Breast epithelium (tissue), 4 donors: Measurements from ENCODE around the gene GBA2. TPM values are rescaled to one million over a fixed set of nuclear protein-coding genes. Genes with fewer than 3 reads are reported as not detected.

Experiments
- DNase-seq, 2 donors: peaks; one replicate each; pipeline ENCODE4 v3.0.0-alpha.2; 2019; ENCODE audit warnings: low spot score in 2 of 2
- H3K27ac ChIP-seq, 2 donors: fragments of 200-600 bp; sonication (generic) in 1 of 2; one replicate each; pipeline ENCODE4 v1.5.1; 2016 to 2019; ENCODE audit warnings: mild to moderate bottlenecking in 1 of 2
- H3K27me3 ChIP-seq, 2 donors: fragments of 200-600 bp; sonication (generic) in 1 of 2; one replicate each; pipeline versions ENCODE4 v1.5.1 to v1.6.0; 2017 to 2019; ENCODE audit warnings: control low read depth in 1 of 2, mild to moderate bottlenecking in 1 of 2
- H3K36me3 ChIP-seq: fragments of 200-600 bp; one replicate; pipeline ENCODE4 v1.5.1; 2019
- H3K4me1 ChIP-seq, 2 donors: fragments of 200-600 bp; sonication (generic); one replicate each; pipeline ENCODE4 v1.5.1; 2016 to 2019; ENCODE audit warnings: control low read depth in 1 of 2
- H3K4me3 ChIP-seq, 3 donors: fragments of 200-600 bp; sonication (generic); 1 replicate in 2 of 3; 2 replicates in 1 of 3; pipeline ENCODE4 v1.5.1; 2016 to 2019; ENCODE audit warnings: mild to moderate bottlenecking in 3 of 3, moderate library complexity in 2 of 3
- H3K9me3 ChIP-seq, 2 donors: fragments of 200-600 bp; sonication (generic) in 1 of 2; one replicate each; pipeline ENCODE4 v1.5.1; 2016 to 2019; ENCODE audit warnings: control low read depth in 1 of 2
- POLR2A ChIP-seq: fragments of 450-650 bp; IDR thresholded peaks from one replicate; pipeline ENCODE4 v1.6.1; 2016; ENCODE audit warnings: antibody characterized with exemption, mild to moderate bottlenecking, moderate library complexity
- POLR2AphosphoS5 ChIP-seq, 3 donors: sonication (generic); formaldehyde crosslinking; IDR thresholded peaks; one replicate each; pipeline ENCODE4 v1.6.1; 2017; ENCODE audit warnings: antibody characterized with exemption in 3 of 3
- intact Hi-C: fragments of 100-400 bp; cut with DNase I; formaldehyde crosslinking; loops from one replicate; pipeline ENCODE4 v1.15.1; 2023; ENCODE audit warnings: low total_unique reads
- total RNA-seq, 3 donors: library from RNA; depleted of rRNA; stranded (reverse); fragments of >200 nt; gene quantifications; one replicate each; pipeline ENCODE4 v1.1.0, GENCODE V29; 2016
- TF ChIP-seq, protein P1 (sequence below), 3 donors: fragments of 450-650 bp; IDR thresholded peaks; one replicate each; pipeline ENCODE4 v1.5.1; 2016 to 2017; ENCODE audit warnings: antibody characterized with exemption in 3 of 3, mild to moderate bottlenecking in 3 of 3, moderate library complexity in 3 of 3

Gene GBA2
- total RNA-seq, 3 donors from 2014 or later, result 44.5 to 63.8 (median 57.0) TPM

DNA sequence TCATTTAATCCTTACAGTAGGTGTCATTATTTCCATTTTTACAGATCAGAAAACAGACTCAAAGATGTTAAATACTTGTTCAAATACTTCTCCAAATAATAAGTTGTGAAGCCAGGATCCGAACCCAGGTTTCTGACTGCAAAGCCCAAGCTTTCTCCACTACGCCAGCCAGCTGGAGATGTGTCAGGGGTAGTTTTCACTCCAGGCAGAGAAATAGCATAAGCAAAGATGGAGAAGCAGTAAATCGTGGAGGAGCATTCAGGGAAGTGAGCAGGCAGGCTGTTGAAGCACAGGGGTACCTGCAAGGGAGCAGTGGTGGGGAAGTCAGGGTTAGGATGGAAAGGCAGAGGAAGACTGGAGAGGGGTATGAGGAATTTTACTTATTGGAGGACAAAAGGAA, 19.9 kb downstream of the GBA2 start:
- H3K4me3 ChIP-seq, result peak overlapping the region; percentile 74 to 82 (median 79)
- peaks cover 13 to 30% of the 10 kb centered on the region in 2 donors for H3K4me1 ChIP-seq
- H3K9me3 ChIP-seq, result no peaks in the 10 kb centered on the region
- no peak for DNase-seq
- H3K27ac ChIP-seq, result peak overlapping the region; percentile 98 to 99
- intact Hi-C loops, result loop anchor here (1.0 kb wide), 1 partner anchor 33 kb away; no protein-coding TSS in a partner anchor
- H3K27me3 ChIP-seq, result no peaks in the 10 kb centered on the region
- H3K36me3 ChIP-seq, result peaks cover 10% of the 10 kb centered on the region
- TF ChIP-seq, protein P1, sequence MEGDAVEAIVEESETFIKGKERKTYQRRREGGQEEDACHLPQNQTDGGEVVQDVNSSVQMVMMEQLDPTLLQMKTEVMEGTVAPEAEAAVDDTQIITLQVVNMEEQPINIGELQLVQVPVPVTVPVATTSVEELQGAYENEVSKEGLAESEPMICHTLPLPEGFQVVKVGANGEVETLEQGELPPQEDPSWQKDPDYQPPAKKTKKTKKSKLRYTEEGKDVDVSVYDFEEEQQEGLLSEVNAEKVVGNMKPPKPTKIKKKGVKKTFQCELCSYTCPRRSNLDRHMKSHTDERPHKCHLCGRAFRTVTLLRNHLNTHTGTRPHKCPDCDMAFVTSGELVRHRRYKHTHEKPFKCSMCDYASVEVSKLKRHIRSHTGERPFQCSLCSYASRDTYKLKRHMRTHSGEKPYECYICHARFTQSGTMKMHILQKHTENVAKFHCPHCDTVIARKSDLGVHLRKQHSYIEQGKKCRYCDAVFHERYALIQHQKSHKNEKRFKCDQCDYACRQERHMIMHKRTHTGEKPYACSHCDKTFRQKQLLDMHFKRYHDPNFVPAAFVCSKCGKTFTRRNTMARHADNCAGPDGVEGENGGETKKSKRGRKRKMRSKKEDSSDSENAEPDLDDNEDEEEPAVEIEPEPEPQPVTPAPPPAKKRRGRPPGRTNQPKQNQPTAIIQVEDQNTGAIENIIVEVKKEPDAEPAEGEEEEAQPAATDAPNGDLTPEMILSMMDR (IDR thresholded peaks at IDR 0.05), result no peak
- TF ChIP-seq POLR2A, result no peak

DNA sequence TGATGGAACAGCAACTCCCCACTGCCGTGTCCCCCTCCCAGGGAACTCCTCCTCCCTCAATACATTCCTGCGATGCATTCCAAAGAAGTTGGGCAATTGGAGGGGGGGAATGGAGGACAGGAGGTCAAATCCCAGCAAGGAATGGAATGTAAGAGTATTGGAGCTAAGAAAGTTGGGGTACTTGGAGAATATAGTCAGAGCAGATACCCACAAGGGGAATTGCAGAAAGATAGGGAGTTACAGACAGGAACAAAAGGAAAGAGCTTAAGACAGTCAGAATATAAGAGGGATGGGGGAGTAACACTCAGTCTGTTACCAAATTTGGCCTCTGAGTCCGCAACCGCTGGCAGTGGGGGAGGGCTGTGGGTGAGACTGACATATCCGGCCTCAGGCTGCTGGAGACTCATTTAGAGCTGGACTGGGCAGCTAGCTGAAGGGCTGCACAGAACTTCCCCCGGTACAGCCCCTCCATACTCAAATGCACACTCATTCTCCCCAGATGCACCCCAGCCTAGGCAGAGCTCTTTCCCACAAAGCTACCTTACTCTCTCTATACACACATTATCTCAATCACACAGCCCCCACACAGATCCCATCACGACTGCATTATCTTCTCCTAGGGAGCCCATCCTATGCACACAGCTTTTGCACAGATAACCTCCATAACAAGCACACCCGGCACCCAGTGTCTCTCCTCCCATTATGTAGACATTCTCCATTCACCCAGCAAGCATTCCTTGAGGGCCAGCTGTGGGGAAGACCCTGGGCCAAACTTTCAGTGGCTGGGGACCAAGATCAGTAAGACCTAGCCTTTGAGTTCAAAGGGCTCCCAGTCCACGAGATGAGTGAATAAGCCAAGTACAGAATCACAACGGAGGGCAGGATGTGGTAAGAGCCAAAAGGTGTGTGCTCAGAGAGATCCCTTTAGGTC, 20.7 kb downstream of the GBA2 start:
- DNase-seq, result peak in 1 of 2 donors; percentile 79
- Histone ChIP-seq H3K9me3 (no peaks in the 10 kb centered on the region), H3K4me3 (peak overlapping the region; percentile 18 to 82 (median 74)), H3K27me3 (no peaks in the 10 kb centered on the region), H3K4me1 (peaks cover 13 to 26% of the 10 kb centered on the region in 2 donors), H3K27ac (peak overlapping the region; percentile 98 to 99), H3K36me3 (peaks cover 10% of the 10 kb centered on the region)
- TF ChIP-seq POLR2AphosphoS5 (IDR thresholded peaks at IDR 0.05), result peak; percentile 14 to 58 (median 39)
- TF ChIP-seq, protein P1 (IDR thresholded peaks at IDR 0.05), result no peak
- intact Hi-C loops, result no loop called here

DNA sequence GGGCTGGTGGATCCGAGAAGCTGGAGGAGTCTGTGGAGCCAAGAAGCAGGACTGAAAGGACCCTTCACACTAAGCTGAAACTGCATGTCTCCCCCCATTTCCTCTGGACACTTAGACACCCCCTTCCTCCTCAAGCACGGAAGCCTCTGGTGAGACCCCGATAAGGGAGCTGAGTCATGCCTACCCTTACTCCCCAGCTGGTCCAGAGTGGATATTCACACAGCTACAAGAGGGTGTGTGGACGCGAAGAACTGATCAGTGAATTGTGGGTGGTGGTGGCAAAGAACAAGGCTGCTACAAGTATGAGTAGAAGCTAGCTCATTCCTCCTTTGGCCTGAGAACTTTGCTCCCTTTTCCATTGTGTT, 21.4 kb downstream of the GBA2 start:
- Histone ChIP-seq H3K27me3 (no peaks in the 10 kb centered on the region), H3K4me1 (peaks cover 13 to 23% of the 10 kb centered on the region in 2 donors), H3K9me3 (no peaks in the 10 kb centered on the region), H3K27ac (peak overlapping the region; percentile 98 to 99), H3K36me3 (peaks cover 10% of the 10 kb centered on the region), H3K4me3 (peak overlapping the region; percentile 5 to 82 (median 74))
- DNase-seq, result no peak
- intact Hi-C loops, result no loop called here
- TF ChIP-seq POLR2A (no peak), POLR2AphosphoS5 (IDR thresholded peaks at IDR 0.05) (no peak)
- TF ChIP-seq, protein P1 (IDR thresholded peaks at IDR 0.05), result no peak

DNA sequence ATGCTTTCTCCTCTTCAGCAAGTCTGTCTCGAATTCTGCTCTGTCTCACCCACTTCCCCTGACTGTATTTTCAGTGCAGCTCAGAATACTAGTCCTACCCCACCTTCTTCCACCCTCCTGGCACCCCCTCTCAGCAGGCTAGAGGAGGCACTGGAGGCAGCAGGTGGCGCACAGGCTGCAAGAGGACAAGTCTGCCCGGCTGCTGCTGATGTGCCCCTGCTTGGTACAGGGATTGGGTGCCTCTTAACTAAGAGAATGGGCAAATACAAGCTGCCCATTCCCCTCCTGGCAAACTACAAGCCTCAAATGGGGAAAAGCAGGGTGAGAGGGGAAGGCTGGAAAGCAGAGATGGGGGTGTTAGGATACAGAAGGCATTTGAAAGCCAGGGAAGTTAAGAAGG, 22.1 kb downstream of the GBA2 start:
- Histone ChIP-seq H3K27me3 (no peaks in the 10 kb centered on the region), H3K9me3 (no peaks in the 10 kb centered on the region)
- no peak for DNase-seq

More for the DNA sequence above, 22.1 kb downstream of the GBA2 start:
- H3K27ac ChIP-seq, result peak overlapping the region; percentile 98 to 99
- intact Hi-C loops, result no loop called here
- peak overlapping the region in 1 of 3 donors; percentile 74 for H3K4me3 ChIP-seq
- H3K36me3 ChIP-seq, result peaks cover 10% of the 10 kb centered on the region
- no peak for TF ChIP-seq POLR2AphosphoS5 (IDR thresholded peaks at IDR 0.05)
- TF ChIP-seq, protein P1 (IDR thresholded peaks at IDR 0.05), result no peak
- TF ChIP-seq POLR2A, result no peak
- peaks cover 13 to 23% of the 10 kb centered on the region in 2 donors for H3K4me1 ChIP-seq
